ENCODE data around the gene SEMA4G.
A peak's percentile ranks its signal among the peaks of the same experiment; 100 is the strongest.

SEMA4G gene

GRCh38 chr10:100969187-100970075, at the start of gene SEMA4G:
Gene SEMA4G (plus strand): TSS chr10:100969504. CDS start chr10:100972913, 3,409 bp downstream.
- DNase-seq (ENCODE audit: low read depth in 2 of 2) = peak; percentile 19 to 35

GRCh38 chr10:100923580-100923979, 45.7 kb upstream of the SEMA4G start:
- DNase-seq (ENCODE audit: low read depth in 2 of 2) = no peak

DNA sequence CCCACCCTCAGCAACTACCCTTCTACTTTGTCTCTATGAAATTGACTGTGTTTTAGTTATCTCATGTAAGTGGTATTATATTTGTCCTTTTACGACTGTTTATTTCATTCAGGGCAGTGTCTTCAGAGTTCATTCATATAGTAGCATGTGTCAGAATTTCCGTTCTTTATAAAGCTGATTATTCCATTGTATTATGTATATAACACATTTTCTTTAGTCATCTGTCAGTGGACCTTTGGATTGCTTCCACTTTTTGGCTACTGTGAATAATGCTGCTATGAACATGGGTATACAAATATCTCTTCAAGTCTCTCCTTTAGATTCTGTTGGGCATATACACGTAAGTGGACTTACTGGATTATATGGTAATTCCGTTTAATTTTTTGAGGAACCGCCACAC, 42.0 kb upstream of the SEMA4G start:
- DNase-seq (ENCODE audit: low read depth in 2 of 2) = no peak

GRCh38 chr10:100928039-100928438, 41.3 kb upstream of the SEMA4G start:
- DNase-seq (ENCODE audit: low read depth in 2 of 2) = no peak

GRCh38 chr10:100930368-100930767, 38.9 kb upstream of the SEMA4G start:
- no peak for DNase-seq (ENCODE audit: low read depth in 2 of 2)

- DNase-seq (ENCODE audit: low read depth in 2 of 2) = no peak
Measured at GRCh38 chr10:100934084-100934659, 35.1 kb upstream of the SEMA4G start.

- no peak for DNase-seq (ENCODE audit: low read depth in 2 of 2)
Measured at GRCh38 chr10:100939763-100940344, 29.4 kb upstream of the SEMA4G start.

DNA sequence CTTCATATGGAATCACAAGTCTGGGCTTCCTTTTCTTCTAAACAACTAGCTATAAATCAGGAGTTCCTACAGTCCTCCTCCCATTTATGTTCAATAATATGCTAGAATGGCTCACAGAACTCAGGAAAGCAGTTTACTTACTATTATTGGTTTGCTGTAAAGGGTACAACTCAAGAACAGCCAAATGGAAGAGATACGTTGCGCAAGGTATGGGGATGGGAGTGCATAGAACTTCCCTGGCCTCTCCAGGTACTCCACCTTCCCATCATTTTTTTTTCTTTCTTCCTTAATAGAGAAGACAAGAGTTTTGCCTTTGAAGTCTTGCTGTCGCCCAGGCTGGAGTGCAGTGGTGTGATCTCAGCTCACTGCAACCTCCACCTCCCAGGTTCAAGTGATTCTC, 27.1 kb upstream of the SEMA4G start:
- no peak for DNase-seq (ENCODE audit: low read depth in 2 of 2)

GRCh38 chr10:100943508-100943907, 25.8 kb upstream of the SEMA4G start:
- no peak for DNase-seq (ENCODE audit: low read depth in 2 of 2)

DNA sequence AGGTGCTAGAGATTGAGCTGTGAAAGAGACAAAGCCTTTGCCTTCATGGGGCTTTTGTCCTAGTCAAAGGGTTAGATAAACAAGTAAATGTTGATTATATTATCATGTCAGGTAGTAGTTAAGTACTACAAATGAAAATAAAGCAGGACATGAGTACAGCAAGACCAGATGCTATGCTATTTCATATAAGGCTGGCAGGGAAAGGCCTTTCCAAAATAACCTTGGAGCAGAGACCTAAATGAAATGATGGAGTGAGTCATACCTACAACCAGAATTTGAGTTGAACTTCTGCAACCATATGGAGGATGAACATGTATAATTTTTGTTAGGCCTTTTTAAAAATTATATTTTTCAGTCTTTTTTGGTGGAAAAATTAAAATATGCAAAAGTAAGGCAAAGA, 23.6 kb upstream of the SEMA4G start:
- no peak for DNase-seq (ENCODE audit: low read depth in 2 of 2)

DNA sequence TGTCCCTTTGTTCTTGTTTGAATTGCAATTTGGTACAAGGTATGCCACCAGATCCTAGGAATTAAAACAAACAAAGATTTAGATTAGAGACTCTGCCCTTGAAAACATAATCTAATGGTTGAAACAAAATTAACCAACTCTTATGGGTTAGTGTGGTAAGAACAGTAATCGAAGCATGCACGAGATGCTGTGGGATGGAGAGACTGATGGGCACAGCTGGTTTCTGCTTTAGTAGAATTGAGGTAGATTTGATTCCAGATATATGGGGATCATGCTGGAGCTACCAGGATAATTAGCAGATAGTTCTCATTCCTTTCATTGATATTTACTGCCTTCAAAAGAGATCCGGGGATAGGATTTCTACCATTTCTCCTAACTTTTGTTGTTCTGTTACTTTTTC, 20.4 kb upstream of the SEMA4G start:
- DNase-seq (ENCODE audit: low read depth in 2 of 2) = no peak

DNA sequence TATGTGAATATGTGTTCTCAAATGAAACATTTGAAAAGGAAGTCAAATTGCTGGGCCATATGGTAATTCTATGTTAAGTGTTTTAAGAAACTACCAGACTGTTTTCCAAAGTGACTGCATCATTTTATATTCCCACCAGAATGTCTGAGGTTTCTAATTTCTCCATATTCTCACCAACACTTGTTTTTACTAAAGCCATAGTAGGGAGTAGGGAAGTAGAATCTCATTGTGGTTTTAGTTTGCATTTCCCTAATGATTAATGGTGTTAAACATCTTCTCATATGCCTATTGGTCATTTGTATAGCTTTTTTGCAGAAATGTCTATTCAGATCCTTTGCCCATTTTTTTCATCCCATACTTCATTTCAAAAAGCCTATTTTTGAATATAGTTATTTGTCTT, 9.1 kb upstream of the SEMA4G start:
- no peak for DNase-seq (ENCODE audit: low read depth in 2 of 2)

GRCh38 chr10:100962351-100963080, 6.8 kb upstream of the SEMA4G start:
- DNase-seq (ENCODE audit: low read depth in 2 of 2) = no peak

- DNase-seq (ENCODE audit: low read depth in 2 of 2) = no peak
Measured at GRCh38 chr10:100963826-100964225, 5.5 kb upstream of the SEMA4G start.

DNA sequence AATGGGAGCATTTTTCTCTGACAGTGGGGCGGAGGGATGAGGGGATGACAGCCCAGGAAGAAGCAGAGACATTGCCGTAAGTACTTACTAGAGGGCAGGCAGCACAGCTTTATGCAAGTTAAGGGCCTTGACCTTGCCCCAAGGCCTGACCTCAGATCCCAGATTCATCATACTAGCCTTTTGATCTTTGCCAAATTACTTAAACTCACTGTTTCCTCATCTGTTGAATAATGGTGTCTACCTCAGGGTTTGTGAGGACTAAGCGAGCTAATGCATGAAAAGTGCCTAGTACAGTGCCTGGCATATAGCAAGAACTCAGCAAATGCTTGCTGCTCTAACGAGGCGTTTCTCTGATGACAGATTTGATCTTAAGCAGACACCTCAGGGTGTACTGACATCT, 3.5 kb upstream of the SEMA4G start:
- no peak for DNase-seq (ENCODE audit: low read depth in 2 of 2)

DNA sequence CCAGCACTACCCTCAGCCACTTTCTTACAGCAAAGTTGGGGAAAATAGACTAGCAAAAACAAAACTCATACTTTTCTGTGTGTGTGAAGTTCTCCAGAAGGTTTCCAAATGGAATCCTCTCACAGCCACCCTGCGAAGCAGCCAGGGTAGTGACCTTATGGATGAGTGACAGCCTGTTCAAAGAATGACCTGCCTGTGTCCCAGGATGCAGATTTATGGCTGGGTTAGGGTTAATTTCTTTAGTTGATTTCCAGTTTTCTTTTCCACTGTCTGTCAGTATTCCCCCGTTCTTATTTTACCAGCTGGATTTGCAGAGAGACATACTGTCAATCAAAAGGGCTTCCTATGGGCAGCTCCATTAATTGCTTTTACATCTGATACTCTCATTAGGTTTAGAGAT, 2.4 kb upstream of the SEMA4G start:
- no peak for DNase-seq (ENCODE audit: low read depth in 2 of 2)

DNA sequence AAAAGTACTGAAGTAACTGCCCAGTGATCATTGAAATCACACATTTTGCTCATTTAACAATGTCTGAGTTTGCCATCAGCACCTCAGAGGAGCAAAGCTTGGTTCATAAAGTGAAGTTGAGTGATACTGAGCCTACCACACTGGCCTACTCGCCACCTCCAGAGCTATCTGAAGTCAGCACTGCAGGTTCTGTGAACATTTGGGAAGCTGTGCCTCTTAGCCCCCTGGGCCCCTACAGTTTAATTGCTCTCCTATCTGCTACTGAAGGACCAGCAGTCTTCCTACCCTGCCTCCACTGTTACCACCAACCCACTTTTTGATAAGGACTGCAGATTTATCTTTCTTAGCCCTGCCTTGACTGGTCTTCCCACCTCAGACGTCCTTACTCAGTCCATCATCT, 2.0 kb upstream of the SEMA4G start:
- DNase-seq (ENCODE audit: low read depth in 2 of 2) = no peak

- no peak for DNase-seq (ENCODE audit: low read depth in 2 of 2)
Measured at GRCh38 chr10:100968062-100968736, 1.1 kb upstream of the SEMA4G start.

DNA sequence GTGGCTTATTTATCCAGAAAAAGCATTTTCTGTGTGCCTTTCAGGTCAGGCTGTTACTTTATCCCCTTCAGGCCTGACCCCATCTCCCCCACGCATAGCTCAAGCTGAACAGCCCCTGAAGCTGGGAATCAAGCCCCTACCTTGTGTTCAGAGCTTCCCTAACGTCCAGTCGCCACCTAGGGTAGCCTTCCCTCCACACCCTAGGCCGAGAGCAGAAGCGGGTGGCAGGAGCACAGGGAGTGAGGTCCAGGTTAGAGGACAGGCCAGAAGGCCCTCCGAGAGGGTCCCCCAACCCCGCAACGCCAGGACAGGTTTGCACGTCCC, 479 bp upstream of the SEMA4G start:
- no peak for DNase-seq (ENCODE audit: low read depth in 2 of 2)

- DNase-seq (ENCODE audit: low read depth in 2 of 2) = no peak
Measured at GRCh38 chr10:100970076-100970913, 991 bp downstream of the SEMA4G start.

Measured in stimulated activated CD4-positive, alpha-beta T cell treated with anti-CD3 and anti-CD28 coated beads, Interleukin-4, amount 100 ng/mL, for 48 hours (primary cell).